Measurements from ENCODE around the gene CYP19A1.
"Not testable (repeated sequence)": the region's sequence is repeated elsewhere in the genome, so short reads cannot be mapped to it uniquely, and the experiment has no call there.

The CYP19A1 gene

DNA sequence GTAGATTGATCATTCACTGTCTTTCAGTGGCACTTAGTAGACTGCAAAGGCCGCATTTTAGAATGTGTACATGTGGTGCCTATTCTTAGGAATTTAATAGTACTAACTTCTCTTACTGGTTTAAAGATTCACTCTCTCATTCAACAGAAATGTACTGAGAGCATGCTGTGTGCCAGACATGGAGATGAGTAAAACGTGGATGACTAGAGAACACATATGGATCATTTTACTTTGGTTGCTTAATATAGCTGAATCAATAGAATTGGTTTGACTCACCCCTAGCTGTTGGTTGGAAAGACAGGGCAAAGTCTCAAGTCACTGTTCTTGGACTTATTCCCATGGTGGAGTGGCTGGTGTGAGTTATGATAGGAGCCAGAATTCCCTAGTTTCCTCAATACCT, 134.6 kb downstream of the CYP19A1 start:
- no peak for DNase-seq

DNA sequence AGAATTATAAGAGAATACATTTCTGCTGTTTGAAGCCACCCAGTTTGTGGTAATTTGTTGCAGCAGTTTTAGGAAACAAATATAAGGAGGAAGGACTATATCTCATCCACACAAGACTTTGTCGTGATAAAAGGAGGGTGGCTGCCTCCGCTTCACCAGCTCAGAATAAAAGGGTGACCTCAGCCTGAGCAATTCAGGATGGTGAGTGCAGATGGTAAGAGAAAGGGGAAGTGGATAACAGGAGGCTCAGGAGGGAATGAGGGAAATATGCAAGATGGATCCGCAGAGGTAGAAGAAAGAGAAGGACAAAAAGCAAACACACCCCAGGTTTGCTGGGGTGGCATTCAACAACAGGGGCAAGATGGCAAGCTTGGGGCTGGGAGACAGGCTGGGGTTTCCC, 135.6 kb downstream of the CYP19A1 start:
- DNase-seq = no peak

DNA sequence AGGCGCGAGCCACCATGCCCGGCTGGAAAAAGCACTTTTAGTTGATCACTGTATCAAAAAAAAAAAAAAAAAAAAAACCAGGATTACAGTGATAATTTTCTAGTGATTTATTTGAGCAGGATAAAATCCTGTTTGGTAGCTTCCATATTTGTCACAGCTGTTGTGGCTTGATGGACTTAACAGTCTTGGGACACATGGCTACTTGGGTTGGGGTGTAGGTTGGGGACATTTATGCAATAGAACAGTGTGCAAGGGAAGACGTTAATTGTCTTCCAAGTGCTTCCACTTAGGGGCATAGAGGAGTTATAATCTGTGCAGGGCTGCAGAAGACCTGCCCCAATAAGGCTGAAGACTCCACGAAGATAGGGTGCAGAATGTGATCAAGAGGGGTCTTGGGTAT, 136.8 kb downstream of the CYP19A1 start:
- no peak for DNase-seq

DNA sequence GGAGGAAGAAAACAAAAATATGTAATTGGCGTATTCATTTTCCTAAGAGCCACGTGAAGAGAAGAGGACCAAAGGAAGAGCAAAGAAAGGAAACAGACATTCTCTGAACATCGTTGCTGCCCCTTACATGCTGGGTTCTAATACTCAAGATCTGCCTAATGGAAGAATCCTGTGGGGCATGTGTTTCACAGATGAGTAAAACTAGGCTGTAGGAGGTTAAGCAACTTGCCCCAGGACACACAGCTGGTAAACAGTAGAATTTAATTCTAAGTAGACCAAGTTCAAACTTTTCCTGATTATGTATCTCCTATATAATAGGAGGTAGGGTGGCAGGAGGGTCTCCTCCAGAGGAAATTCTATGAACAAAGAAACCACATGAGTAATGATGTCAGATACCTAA, 137.6 kb downstream of the CYP19A1 start:
- no peak for DNase-seq

DNA sequence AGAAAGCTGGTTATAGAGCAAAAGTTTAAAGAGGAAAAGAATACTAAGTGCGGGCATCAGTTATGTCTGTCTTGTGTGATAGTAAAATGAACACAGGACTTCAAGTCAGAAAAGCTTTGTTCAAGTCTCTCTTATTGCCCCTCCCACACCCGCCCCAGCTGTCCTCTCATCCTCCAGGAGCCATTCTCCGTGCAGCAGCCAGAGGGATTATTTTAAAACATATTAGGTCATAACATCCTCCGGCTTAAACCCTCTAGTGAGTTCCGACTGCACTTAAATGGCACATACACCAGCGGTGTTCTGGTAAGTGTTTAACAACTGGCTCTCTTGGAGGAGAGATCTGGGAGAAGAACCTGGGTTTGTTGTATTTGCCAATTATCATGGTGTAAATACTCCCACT, 138.9 kb downstream of the CYP19A1 start:
- no peak for DNase-seq

DNA sequence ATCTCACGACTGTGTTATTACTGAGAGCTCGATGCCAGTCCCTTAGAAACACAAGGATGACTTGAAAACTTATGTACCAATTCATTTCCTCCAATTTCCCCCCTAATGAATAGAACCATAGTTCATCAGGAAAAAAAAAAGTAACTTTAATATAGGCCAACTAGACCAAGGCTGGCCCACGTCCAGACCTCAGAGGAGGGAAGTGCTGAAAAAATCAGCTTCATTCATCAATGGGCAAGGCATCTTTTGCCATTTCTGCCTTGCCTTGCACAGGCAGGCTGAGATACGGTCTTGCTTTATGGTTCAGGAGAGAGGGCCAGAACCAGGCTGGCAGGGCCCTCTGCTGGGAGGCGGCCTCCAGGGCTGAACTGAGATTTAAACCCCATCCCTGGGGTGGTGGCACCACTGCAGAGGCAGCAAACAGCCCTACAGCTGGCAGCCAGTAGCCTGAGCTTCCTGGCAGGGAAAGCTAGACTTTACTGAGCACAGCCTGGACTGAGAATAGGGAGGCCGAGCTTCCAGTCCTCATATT, 139.6 kb downstream of the CYP19A1 start:
- peak in 2 of 14 donors; percentile 12 to 14 for DNase-seq

DNA sequence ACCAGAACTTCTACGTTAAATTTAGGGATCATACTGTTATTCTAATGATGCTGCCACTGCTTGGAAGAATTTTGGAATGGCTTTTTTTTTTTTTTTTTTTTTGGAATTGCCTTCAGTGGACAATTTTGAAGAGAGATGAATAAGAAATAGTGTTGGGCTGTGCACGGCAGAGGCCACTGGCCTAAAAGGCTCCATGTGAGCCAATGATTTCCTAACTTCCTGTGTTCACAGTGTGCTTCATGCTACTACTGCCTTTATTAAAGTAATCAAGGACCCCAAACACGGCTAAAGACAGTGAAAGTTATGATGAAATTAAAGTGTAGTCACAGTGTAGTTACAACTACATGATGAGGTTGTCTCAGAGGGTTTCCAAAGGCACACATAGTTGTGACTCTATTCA, 142.9 kb downstream of the CYP19A1 start:
- no peak for DNase-seq

DNA sequence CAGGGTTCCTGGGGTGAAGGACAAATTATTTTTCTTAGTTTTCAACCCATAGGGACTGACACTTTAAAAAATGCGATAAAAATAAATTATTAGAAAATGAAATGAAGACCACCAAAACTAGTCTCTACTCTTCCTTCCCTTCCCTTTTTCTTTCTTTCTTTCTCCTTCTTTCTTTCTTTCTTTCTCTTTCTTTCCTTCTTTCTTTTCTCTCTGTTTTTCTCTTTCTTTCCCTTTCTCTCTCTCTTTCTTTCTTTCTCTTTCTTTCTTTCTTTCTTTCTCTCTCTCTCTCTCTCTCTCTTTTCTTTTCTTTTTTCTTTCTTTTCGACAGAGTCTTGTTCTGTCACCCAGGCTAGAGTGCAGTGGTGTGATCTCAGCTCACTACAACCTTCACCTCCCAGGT, 144.4 kb downstream of the CYP19A1 start:
- DNase-seq = no peak

DNA sequence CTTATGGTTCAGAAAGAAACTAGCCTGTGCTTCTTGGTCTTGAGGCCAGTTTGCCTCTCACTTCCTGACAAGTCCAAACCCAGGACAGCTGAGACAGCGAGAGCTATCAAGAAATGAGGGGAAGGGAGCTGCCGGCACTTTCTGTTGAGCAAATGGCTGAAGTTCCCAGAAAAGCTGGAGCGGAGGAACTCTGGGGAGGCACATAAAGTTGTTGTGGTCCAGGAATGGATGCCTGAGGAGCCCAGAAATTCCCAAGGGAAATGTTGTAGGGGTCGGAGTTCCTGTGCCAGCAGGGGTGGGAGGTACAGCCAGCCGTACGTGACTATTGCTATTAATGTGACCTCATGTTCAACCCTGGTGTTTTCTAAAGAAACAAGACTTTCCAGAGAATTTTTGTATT, 144.9 kb downstream of the CYP19A1 start:
- DNase-seq = no peak

DNA sequence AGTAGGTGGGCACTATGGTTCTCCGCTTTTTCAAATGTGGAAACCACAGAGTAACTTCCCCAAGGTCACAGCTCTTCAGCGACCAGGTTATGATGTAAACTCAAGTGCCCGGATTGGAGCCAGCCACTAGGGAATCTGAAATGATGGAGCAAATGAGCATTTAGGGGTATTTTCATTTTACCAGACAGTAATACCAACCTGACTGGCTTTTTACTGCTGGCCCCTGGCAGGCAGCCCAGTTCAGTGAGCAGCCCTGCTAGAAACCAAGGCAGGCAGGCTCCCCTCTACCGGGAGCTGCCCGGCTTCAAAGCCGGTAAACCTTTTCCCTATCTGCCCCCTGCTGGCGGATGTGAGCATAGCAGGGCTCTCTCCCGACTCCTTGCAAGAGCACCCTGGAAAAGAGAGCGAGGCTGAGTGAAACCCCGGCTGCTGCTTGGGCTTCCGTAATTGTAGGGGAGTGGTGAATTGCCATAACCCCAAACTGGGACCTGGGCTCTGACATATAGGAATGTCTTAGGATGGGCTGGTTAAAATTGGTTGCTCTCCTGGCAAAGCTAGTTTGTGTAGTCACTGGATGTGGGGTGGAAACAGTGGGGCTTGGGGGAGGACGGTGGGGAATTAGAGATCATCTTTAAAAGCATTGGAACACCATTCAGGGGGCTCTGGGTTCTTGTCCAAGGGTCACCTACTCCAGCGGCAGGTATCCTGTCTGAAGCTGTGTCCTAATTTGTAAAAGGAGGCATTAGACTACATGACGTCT, 145.7 kb downstream of the CYP19A1 start:
- DNase-seq = peak; percentile 17 to 90 (median 82)

DNA sequence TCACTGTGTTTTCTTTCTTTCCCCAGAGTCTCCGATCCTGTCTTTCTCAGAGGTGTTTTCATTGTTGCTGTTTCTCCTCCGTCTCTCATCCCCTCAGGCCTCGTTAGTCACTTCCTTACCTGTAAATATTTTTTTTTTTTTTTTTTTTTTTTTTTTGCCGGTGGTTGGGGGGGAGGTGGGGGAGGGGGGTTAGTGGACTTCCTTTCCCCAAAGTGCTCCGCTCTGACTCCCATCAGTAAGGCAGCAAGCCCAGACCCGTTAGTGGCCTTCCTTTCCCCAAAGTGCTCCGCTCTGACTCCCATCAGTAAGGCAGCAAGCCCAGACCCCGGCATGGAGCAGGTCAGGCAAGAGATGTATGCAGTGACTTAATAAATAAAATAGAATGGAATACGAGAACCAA, 146.6 kb downstream of the CYP19A1 start:
- no peak for DNase-seq

DNA sequence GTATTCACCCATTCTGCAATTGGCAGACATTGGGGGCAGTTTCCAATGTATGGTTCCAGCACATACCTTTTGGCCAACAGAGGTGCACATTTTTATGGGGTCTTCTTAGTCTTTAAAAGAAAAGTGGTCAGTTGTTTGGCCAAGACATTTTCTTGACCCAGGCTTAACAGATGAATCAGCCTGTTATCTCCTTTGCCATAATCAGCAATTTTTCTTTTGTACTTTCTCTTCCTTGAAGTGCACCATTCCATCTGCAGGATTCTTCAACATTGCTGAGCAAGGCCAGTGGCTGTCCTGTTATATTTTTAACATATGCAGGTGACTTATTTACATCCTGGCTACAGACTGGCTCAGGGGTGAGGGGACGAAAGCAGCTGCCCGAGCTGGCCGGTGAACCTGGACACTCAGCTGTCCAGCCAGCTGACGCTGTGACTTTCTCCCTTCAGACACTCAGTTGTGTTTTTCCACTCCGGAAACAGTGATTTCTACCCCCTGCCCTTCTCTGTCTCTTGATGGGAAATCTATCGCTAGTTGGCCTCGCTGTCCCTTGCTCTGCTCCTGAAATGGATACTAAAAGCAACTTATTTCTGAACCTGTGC, 147.2 kb downstream of the CYP19A1 start:
- DNase-seq = peak in 4 of 14 donors; percentile 16 to 32 (median 20)

DNA sequence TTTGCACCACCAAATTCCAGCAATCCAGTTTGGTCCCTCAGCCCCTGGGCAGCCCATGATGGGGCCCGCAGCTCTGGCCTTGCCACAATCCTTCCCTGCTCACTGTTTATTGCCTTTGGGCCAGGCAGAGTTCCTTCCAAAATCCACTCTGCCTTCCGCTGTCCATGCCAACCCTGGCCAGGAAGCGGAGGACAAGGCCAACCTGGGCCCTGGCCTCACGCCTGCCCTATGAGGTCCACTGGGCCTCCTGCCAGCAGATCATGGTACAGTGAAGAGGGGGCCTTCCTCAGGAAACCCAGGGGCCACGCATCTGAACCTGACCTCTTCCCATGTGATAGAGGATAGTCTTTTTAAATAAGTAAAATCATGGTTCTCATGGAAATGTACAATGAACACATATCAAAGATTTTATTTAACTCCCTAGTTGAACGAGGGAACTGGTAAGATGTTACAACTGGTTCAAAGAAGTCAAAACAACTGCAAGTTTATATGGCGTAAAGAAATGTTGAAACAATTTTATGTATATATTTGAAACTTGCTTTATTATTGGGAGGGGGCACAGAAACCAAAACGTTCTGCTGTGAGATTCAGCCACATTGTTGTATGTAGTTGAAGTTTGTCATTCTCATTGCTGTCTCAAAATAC, 147.8 kb downstream of the CYP19A1 start:
- peak in 2 of 14 donors; percentile 26 to 37 for DNase-seq

DNA sequence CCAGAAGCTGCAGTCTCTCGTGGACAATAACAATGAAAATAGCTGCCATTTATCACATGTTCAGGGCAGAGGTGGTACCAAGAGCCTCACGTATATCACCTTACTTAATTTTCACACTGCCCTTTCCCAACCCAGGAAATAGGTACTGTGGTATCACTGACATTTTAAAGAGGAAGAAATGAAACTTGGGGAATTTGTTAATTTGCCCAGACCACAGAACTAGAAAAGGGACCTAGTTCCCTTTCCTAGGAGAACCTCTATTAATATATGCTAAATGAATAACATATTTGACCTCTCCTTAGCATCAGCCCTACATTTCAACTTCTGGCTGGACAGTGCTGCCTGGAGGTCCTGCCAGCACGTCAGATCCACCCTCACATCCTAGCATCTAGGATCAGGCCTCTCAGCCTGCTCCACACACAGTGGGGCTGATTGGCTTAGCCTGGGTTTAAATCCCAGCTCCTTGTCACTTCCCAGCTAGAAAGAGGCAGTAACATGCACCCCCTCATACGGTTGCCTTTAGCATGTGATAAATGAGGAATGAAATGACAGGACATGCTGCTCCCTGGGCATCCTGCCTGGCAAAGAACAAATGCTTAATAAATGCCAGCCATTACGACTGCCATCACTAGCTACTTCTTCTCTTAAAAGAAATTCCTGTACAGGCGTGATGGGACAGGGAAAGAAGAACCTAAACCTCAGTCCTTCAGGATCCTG, 148.6 kb downstream of the CYP19A1 start:
- DNase-seq = no peak

DNA sequence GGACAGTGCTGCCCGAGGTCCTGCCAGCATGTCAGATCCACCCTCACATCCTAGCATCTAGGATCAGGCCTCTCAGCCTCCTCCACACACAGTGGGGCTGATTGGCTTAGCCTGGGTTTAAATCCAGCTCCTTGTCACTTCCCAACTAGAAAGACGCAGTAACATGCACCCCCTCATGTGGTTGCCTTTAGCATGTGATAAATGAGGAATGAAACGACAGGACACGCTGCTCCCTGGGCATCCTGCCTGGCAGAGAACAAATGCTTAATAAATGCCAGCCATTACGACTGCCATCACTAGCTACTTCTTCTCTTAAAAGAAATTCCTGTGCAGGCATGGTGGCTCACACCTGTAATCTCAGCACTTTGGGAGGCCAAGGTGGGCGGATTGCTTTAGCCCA, 149.6 kb downstream of the CYP19A1 start:
- DNase-seq = not testable (repeated sequence)

DNA sequence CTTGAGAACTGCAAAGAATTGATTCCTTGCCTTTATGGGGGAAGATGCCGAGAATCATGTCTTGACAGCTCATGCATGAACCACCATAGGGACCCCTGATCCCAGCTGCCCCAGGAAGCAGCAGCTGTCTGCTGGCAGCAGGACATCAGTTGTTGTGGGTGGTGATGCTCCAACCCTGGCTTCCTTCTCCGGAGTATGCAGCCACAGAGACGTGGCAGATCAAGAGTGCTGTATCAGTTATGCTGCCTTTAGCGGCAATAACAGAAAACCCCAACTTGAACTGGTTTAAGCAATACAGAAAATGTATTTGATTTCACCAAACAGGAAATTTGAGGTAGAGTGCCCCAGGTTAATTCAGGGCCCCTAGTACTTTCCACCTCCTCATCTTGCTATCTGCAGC, 151.5 kb downstream of the CYP19A1 start:
- DNase-seq = no peak

DNA sequence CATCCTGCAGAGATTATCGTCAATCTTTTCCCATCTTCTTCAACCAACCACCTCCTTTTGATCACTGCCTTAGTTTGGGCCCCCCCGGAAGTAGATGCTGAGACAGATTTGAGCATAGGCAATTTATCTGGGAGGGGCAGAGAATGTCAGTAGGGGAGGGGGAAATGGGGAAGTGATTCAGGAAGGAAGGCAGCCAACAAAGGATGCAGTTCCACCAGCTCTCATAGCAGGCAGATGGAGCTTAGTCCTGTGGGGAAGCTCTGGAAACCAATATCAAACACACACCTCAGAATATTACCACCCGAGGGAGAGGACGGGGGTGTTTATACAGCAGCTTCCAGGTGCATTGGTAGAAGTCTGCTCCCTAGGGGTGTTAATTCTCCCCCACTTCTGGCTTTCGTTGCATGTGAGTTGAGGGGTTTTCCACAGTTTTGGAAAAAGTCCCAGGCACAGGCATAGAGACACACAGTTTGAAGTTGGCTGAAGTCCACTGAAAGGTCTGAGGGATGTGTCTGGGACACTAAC, 152.2 kb downstream of the CYP19A1 start:
- no peak for DNase-seq

DNA sequence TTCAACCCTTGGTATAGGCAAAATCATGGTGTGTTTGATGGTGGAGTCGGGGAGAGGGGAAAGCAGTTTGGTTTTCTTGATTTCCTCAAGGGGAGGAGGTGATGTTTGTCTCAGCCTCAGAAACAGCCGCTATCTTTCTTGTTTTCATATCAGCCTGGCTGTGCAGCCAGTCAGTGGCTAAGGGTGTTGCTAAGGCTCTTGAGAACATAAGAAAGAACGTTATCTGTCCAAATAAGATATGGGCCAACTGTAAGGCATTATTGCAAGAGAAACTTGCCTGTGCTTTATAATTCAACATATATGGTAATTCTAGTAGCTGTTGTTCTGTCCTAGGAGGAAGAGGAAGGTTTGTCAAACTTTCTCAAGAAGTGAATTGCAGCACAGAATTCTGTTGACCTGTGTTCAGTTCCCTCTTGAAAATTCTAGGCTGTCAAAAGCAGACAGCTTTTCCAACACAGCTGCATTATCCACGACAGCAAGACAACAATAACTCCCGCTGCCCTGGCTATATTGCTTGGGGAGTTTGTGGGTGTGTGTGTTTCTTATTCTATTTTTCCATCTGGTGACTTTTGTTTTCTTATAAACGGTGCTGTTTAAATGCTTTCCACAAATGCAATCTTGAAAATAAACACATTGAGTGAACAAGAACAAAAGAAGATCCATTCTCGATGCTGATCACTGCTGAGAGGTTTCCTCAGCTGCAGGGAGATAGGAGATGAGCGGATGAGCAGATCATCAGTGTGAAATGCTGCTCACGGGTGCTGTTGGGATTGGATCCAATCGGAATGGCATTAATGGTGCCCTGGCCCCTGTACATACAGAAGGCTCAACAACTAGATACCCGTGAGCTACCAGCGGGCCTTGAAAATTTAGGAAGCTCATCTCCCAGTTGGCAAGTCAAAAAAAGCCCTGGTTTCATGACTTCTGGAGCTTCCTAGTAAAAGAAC, 152.9 kb downstream of the CYP19A1 start:
- no peak for DNase-seq

DNA sequence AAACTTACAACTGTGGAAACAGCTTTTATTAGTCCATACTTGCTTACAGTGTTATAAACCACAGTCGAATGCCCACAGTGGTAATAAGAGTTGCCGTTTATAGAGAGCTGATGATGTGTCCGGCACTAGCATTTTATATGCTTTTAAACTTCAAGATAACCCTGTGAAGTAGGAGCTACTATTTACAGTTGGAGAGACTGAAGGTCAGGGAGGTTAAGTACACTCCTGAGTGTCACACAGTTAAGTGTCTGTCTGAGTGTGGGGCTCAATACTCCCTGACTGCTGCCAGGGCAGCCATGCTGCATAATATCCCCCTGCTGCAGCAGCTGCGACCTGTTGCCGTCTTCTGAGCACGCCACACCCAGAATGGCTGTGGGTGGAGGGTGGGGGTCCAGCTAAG, 153.8 kb downstream of the CYP19A1 start:
- no peak for DNase-seq

DNA sequence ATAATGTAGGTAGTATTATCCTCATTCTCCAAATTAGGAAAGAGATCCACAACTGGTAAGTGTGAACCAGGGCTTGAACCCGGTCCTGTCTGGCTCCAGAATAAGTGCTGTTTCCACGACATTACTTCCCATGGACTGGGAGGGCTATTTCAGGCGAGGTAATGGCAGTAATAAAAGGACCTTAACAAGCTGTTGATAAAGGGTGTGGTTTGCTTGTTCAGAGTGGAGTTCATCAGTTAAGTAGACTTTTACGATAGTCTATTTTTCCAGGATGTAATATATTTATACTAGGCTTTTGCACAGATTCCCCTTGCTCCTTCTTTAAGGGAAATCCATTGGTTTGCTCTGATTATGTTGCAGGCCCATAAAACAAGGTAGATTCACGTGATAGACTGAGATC, 155.3 kb downstream of the CYP19A1 start:
- no peak for DNase-seq

DNA sequence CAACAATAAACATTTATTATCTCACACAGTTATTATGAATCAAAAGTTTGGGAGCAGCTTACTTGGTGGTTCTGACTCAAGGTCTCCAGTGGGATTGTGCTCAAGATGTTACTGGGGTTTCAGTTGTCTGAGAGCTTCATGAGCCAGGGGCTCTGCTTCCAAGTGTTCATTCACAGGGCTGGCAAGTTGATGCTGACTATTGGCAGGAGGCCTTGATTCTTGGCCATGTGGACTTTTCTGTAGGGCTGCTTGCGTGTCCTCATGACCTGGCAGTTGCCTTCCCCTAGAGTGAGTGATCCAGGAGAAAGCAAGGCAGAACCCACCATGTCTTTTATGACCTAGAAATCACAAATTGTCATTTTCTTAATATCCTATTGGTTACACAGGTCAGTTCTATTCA, 156.5 kb downstream of the CYP19A1 start:
- peak in 1 of 14 donors; percentile 12 for DNase-seq

DNA sequence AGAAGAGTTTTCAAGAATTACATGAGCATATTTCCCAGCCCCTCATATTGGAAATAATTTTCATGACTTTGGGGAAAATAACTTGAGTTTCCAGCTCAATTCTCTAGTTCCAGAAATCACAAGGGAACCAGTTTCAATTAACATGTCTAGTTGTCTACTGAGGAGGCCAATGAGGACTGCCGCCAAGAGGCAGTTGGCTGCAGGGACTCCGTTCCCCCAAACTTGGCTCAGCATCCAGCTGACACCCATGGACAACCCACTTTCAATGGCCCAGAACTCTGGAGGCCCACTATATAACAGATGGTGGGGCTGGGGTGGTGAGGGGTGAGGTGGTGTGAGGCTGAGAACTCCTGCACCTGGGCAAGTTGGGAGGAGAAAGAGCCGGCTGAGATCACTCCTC, 157.2 kb downstream of the CYP19A1 start:
- no peak for DNase-seq

Data from C1 segment of cervical spinal cord (tissue), 14 donors.